GM12878 (cell line): ENCODE results near the gene RPL7L1. TPM values are rescaled to one million over a fixed set of nuclear protein-coding genes. Genes with fewer than 3 reads are reported as not detected.

Experiments used
- ATAC-seq: fragments of 200-7000 bp; cut with Tn5 transposase; 3 replicates; pipeline ENCODE4 v1.9.1; 2020; ENCODE audit warnings: mild to moderate bottlenecking, moderate library complexity
- BruUV-seq: library from RNA; stranded (reverse); fragments of 400-500 nt; replicated peaks from 2 replicates; lab custom pipeline; 2021; lab: Mats Ljungman, UMichigan
- CTCF ChIA-PET: fragments of 300-600 bp; sonication (Branson Sonifier 250); formaldehyde crosslinking; extraction: SDS; loops from one replicate; lab custom pipeline; 2021; ENCODE audit warnings: inconsistent platforms; lab: Yijun Ruan, JAX
- POLR2A ChIA-PET: fragments of 350-600 bp; formaldehyde crosslinking; extraction: SDS; loops from one replicate; lab custom pipeline; 2021; ENCODE audit warnings: inconsistent platforms; lab: Charles Lee
- RAD21 ChIA-PET: fragments of 300-600 bp; sonication (Branson Sonifier 250); formaldehyde crosslinking; loops from one replicate; lab custom pipeline; 2023; ENCODE audit warnings: antibody characterized with exemption; ENCODE audit not compliant: unreplicated experiment; lab: Charles Lee
- SMC1A ChIA-PET: fragments of 300-600 bp; sonication (Branson Sonifier 250); formaldehyde crosslinking; loops from one replicate; lab custom pipeline; 2023; ENCODE audit not compliant: unreplicated experiment, uncharacterized antibody; lab: Charles Lee
- DNase-seq: peaks from one replicate; pipeline ENCODE4 v3.0.0-alpha.2; 2011; ENCODE audit warnings: low read depth, low spot score
- FAIRE-seq: peaks from 3 replicates; lab custom pipeline; 2011; peaks lifted over from hg19 to GRCh38; lab: Jason Lieb, UNC
- H2AFZ ChIP-seq: 2 replicates; pipeline ENCODE4 v1.6.0; 2011; ENCODE audit warnings: low read depth, low read length, control low read depth; ENCODE audit not compliant: control insufficient read depth
- H3K27ac ChIP-seq: 2 replicates; pipeline ENCODE4 v1.5.1; 2011; ENCODE audit warnings: control low read depth; ENCODE audit not compliant: control insufficient read depth, insufficient read depth
- H3K27me3 ChIP-seq, 2 experiments: replicated peaks in 1 of 2; 2 replicates each; pipeline versions ENCODE4 v1.6.0 to v1.6.1; 2011; ENCODE audit warnings: low read length in 1 of 2; ENCODE audit not compliant: control insufficient read depth in 2 of 2, insufficient read depth in 2 of 2
- H3K36me3 ChIP-seq, 2 experiments: 2 replicates each; pipeline ENCODE4 v1.5.1; 2011; ENCODE audit warnings: low read length in 1 of 2; ENCODE audit not compliant: control insufficient read depth in 2 of 2, insufficient read depth in 2 of 2
- H3K4me1 ChIP-seq: 2 replicates; pipeline ENCODE4 v1.6.1; 2011; ENCODE audit warnings: mild to moderate bottlenecking, low read length, moderate library complexity, mixed read lengths; ENCODE audit not compliant: control insufficient read depth, insufficient read depth
- H3K4me2 ChIP-seq: 2 replicates; pipeline ENCODE4 v1.6.0; 2011; ENCODE audit warnings: control low read depth; ENCODE audit not compliant: control insufficient read depth, insufficient read depth
- H3K4me3 ChIP-seq: fragments of 200-600 bp; sonication (generic); 2 replicates; pipeline ENCODE4 v1.5.1; 2016
- H3K79me2 ChIP-seq: 2 replicates; pipeline ENCODE4 v1.6.0; 2011; ENCODE audit warnings: low read length; ENCODE audit not compliant: control insufficient read depth, insufficient read depth
- H3K9ac ChIP-seq: 2 replicates; pipeline ENCODE4 v1.8.0; 2011; ENCODE audit warnings: low read length, control low read depth, mixed read lengths; ENCODE audit not compliant: control insufficient read depth, insufficient read depth
- H3K9me3 ChIP-seq: replicated peaks from 3 replicates; pipeline ENCODE4 v1.5.1; 2011; ENCODE audit warnings: mild to moderate bottlenecking, low read length; ENCODE audit not compliant: control insufficient read depth, insufficient read depth
- H4K20me1 ChIP-seq: 2 replicates; pipeline ENCODE4 v1.6.0; 2011; ENCODE audit not compliant: control insufficient read depth, insufficient read depth
- BMI1 ChIP-seq: fragments of 450-650 bp; IDR thresholded peaks from 2 replicates; pipeline ENCODE4 v1.6.1; 2016; ENCODE audit warnings: mild to moderate bottlenecking, moderate library complexity, borderline replicate concordance
- DPF2 ChIP-seq: fragments of 450-650 bp; IDR thresholded peaks from 2 replicates; pipeline ENCODE4 v1.6.1; 2017; ENCODE audit warnings: mild to moderate bottlenecking
- KLF5 ChIP-seq: fragments of 450-650 bp; IDR thresholded peaks from 2 replicates; pipeline ENCODE4 v1.6.1; 2014; ENCODE audit warnings: mild to moderate bottlenecking; ENCODE audit not compliant: partially characterized antibody
- NBN ChIP-seq: fragments of 450-650 bp; IDR thresholded peaks from 2 replicates; pipeline ENCODE4 v1.6.1; 2016
- RUNX3 ChIP-seq: IDR thresholded peaks from 2 replicates; pipeline ENCODE4 v1.6.1; 2012; ENCODE audit warnings: low read length, inconsistent platforms
- WRNIP1 ChIP-seq: IDR thresholded peaks from 2 replicates; pipeline ENCODE4 v1.6.1; 2011; ENCODE audit warnings: low read depth, low read length, improper control_type of control experiment, borderline replicate concordance
- YBX1 ChIP-seq: fragments of 450-650 bp; IDR thresholded peaks from 2 replicates; pipeline ENCODE4 v1.6.1; 2016; ENCODE audit warnings: antibody characterized with exemption
- whole genome bisulfite sequencing: methylation state at CpG from one replicate; pipeline ENCODE4 v1.1.6; 2016; ENCODE audit warnings: low lambda C conversion rate; ENCODE audit not compliant: insufficient replicate concordance, insufficient coverage; ENCODE audit errors: missing lambda C conversion rate; 5-methylcytosine and 5-hydroxymethylcytosine counted together
- in situ Hi-C: fragments of 300-500 bp; cut with MboI; formaldehyde crosslinking; loops from 9 replicates; pipeline ENCODE4 v1.14.3; 2018; ENCODE audit warnings: mixed read lengths
- intact Hi-C: fragments of 100-400 bp; cut with micrococcal nuclease; formaldehyde crosslinking; loops from one replicate; pipeline ENCODE4 v1.14.2; 2022; ENCODE audit not compliant: unreplicated experiment
- polyA plus RNA-seq, 11 experiments: library from polyadenylated mRNA; depleted of rRNA in 4 of 11; unstranded in 6 of 11; stranded (reverse) in 5 of 11; fragments of >200 nt; fragmentation: Nextera tagmentation in 4 of 11; fragmentation: Illumina TruSeq in 1 of 11; extraction: Ambion mirVana in 4 of 11; extraction: Trizol in 1 of 11; gene quantifications; 1 replicate in 1 of 11; 2 replicates in 10 of 11; pipeline versions ENCODE4 v1.2.1 to v1.2.3, GENCODE V29; 2011 to 2016; ENCODE audit warnings: inconsistent platforms in 2 of 11, missing spikeins in 2 of 11, low read depth in 1 of 11
- total RNA-seq, 4 experiments: library from RNA; depleted of rRNA in 3 of 4; stranded (reverse); fragments of >200 nt in 3 of 4; fragmentation: Illumina TruSeq in 1 of 4; extraction: Trizol in 1 of 4; gene quantifications; 2 replicates each; pipeline versions ENCODE4 v1.2.1 to v1.2.3, GENCODE V29; 2013 to 2021
- TF ChIP-seq, protein P1 (sequence below): fragments of 450-650 bp; conservative IDR thresholded peaks from 2 replicates; pipeline ENCODE4 v1.6.1; 2017; ENCODE audit warnings: mild to moderate bottlenecking, moderate library complexity

RPL7L1 gene
- total and polyA plus RNA-seq, 10 of the 15 experiments (the other 5 are each of a cell fraction or from before 2014, with no cell fraction given): 54.1 to 154 (median 104) TPM

DNA sequence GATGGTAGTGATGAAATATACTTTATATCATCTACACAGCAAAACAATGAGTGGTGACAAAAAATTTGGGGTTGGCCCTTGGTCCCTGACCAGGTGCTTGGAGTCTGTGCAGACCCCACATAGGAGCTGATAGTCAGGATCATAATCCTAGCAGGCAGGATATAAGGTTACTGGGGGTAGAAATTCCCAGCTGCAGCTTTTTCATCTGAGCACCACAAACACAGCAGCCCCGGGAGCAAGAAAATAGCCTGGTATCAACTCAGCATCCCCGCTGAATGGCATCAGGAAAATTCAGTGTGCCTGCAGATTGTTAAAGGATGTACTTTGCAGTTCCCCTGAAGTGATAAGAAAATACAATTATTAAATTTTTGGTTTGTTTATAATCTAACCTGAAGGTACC, 27.8 kb upstream of the RPL7L1 start:
- SMC1A ChIA-PET: interaction anchor here (0.5 to 0.7 kb wide), 2 partner anchors 17 to 28 kb away, joined by 3 read pairs; no protein-coding TSS in a partner anchor
- BruUV-seq: no TSS peak
- Histone ChIP-seq H3K79me2 (no peaks in the 10 kb centered on the region), H3K9ac (no peak overlapping the region), H3K27me3 (no peaks in the 10 kb centered on the region), H2AFZ (no peak overlapping the region), H3K4me1 (no peaks in the 10 kb centered on the region), H4K20me1 (no peaks in the 10 kb centered on the region), H3K4me2 (no peak overlapping the region), H3K27ac (no peak overlapping the region), H3K36me3 (peaks cover 1 to 9% of the 10 kb centered on the region in 2 experiments; a peak in 3 of 4 replicates), H3K9me3 (no peaks in the 10 kb centered on the region), H3K4me3 (no peak overlapping the region)
- intact Hi-C loops: no loop called here
- 95% methylated on average over 2 of the region's 2 CpGs for WGBS
- DNase-seq (no peak), FAIRE-seq (no peak), ATAC-seq (no peak)
- TF ChIP-seq, protein P1, sequence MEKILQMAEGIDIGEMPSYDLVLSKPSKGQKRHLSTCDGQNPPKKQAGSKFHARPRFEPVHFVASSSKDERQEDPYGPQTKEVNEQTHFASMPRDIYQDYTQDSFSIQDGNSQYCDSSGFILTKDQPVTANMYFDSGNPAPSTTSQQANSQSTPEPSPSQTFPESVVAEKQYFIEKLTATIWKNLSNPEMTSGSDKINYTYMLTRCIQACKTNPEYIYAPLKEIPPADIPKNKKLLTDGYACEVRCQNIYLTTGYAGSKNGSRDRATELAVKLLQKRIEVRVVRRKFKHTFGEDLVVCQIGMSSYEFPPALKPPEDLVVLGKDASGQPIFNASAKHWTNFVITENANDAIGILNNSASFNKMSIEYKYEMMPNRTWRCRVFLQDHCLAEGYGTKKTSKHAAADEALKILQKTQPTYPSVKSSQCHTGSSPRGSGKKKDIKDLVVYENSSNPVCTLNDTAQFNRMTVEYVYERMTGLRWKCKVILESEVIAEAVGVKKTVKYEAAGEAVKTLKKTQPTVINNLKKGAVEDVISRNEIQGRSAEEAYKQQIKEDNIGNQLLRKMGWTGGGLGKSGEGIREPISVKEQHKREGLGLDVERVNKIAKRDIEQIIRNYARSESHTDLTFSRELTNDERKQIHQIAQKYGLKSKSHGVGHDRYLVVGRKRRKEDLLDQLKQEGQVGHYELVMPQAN: no peak
- TF ChIP-seq KLF5 (no peak), WRNIP1 (no peak), DPF2 (no peak), NBN (no peak), BMI1 (no peak), RUNX3 (no peak), YBX1 (no peak)
- CTCF ChIA-PET: interaction anchor here (1.2 kb wide), 1 partner anchor 34 kb away, joined by 4 read pairs; no protein-coding TSS in a partner anchor
- in situ Hi-C loops: no loop called here
- RAD21 ChIA-PET: no interaction called here
- POLR2A ChIA-PET: no interaction called here
